Measurements from ENCODE around the gene ADAMTS20.

DNA sequence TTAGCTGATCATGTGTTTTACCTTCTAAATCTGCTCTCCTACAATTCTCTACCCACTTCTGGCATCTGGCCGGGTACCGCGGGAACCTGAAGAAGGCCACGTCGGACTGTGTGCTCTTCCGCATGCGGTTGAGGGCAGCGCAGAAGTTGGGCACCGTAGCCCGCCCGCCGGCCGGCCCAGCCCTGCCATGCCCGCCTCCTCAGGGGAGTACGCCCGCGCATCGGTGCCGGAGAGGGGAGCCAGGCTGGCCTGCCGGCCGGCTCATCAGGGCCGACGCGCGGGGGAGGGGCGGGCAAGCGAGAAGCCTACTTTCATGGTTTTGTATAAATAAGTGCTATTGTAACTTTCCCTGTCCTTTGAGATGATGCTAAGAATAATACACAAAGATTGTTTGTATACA is 19.9 kb upstream of the ADAMTS20 start:
- TF ChIP-seq, protein P1, sequence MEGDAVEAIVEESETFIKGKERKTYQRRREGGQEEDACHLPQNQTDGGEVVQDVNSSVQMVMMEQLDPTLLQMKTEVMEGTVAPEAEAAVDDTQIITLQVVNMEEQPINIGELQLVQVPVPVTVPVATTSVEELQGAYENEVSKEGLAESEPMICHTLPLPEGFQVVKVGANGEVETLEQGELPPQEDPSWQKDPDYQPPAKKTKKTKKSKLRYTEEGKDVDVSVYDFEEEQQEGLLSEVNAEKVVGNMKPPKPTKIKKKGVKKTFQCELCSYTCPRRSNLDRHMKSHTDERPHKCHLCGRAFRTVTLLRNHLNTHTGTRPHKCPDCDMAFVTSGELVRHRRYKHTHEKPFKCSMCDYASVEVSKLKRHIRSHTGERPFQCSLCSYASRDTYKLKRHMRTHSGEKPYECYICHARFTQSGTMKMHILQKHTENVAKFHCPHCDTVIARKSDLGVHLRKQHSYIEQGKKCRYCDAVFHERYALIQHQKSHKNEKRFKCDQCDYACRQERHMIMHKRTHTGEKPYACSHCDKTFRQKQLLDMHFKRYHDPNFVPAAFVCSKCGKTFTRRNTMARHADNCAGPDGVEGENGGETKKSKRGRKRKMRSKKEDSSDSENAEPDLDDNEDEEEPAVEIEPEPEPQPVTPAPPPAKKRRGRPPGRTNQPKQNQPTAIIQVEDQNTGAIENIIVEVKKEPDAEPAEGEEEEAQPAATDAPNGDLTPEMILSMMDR (conservative IDR thresholded peaks at IDR 0.05; ENCODE audit: low read depth, low read length) = no peak
- TF ChIP-seq EZH2 (IDR thresholded peaks at IDR 0.05; ENCODE audit: borderline replicate concordance, low read depth, low read length, poor library complexity, severe bottlenecking) = no peak

All from A673 (cell line).